Midbrain (tissue), 1 donor: ENCODE measurements around the gene GTPBP8.

Experiments used
- DNase-seq: peaks from one replicate; lab custom pipeline; 2025; lab: John Stamatoyannopoulos, UW

GTPBP8 gene

DNA sequence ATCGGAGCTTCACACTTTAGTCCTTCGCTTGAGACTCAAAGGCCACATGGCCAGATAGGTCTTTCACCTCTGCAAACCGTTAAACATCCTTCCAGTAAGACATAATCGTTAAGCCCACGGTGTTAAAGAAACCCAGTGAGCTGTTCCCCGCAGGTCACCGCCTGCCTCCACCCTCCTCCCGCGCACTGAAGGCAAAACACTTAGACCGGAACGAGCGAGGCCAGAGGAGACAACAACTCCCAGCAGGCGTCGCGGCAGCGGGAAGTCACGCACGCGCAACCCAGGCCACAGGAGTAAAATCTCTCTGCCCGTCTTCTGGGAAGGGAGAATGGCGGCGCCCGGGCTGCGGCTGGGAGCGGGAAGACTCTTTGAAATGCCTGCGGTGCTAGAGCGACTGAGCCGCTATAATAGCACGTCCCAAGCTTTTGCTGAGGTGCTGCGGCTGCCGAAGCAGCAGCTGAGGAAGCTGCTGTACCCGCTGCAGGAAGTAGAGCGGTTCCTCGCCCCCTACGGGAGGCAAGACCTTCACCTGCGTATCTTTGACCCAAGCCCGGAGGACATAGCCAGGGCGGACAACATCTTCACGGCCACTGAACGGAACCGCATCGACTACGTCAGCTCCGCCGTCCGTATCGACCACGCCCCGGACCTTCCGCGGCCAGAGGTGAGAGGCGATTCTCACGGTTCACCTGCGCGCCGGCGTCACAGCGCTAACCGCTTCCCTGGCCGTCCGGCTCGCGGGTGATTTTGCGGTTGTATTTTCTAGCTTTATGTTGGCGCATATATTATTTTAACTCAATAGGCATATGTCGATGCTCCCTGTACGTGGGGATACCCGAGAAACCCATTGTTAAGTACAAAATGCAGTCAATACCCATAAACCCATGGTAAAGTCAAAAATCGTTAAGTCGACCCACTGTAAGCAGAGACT, at the start of gene GTPBP8:
Gene GTPBP8 (plus strand): TSS at position 313 of the 931 bp plus-strand sequence. CDS start 16 bp downstream, at position 329.
- DNase-seq = peak; percentile 93

DNA sequence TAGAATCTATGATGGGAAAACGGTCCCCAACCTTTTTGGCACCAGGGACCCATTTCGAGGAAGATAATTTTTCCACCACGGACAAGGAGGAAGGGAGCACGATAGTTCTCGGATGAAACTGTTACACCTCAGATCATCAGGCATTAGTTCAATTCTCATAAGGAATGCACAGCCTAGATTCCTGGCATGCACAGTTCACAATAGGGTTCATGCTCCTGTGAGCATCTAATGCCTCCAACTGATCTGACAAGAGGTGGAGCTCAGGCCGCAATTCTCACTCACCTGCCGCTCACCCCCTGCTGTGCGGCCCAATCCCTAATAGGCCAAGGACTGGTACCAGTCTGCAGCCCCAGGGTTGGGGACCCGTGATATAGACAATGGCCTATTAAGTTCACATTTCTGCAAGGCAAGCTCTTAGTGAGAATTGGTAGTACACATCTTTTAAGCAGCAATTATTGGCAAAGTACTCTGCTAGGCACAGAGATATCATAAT, 42.4 kb upstream of the GTPBP8 start:
- DNase-seq = no peak

DNA sequence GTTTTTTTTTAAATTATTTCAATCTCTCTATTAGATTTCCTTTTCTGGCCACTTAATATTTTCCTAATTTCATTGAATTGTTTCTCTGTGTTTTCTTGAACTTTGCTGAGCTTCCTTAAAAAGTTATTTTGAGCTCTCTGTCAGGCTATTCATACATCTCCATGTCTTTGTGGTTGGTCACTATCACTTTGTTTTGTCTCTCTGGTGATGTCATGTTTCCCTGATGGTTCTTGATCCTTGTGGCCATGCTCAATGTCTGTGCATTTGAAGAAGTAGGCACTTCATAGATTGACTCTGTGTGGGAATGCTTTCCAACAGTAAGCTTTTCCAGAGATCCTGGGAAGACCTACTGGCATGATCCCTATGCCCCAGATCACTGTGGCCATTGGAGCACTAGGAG, 34.4 kb upstream of the GTPBP8 start:
- no peak for DNase-seq

DNA sequence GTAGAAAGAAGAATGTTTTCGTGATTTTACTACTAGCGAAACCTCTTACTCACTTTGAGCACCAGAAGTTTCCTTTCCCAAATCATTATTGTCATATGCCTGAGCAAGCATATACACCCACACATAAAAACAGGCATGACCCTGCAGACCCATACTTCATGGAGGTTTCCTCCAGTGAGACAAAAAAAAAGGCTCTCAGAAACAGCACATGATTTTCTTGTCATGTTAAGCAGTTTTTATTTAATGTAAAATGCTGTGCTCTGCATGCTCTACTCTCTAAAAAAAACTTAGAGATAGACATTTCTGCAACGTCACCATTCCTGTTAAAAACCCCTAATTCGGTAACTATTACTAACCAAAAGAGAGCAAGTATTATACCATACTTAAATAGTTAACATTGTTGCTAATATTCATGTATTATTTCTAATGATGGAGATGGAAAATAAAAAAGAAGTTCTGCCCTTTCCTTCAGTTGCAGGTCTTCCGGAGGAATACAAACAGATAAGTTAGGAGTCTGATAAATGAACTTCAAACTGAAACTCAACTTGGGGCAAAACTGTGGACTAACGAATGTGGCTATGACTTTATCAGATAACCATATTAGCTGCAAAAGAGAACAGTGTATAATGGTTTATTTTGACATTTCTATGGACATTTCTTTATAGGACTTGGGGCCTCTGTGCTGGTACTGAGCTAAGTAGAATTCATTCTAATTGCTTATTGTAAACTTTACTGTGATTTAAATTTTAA, 31.8 kb upstream of the GTPBP8 start:
- DNase-seq = no peak

DNA sequence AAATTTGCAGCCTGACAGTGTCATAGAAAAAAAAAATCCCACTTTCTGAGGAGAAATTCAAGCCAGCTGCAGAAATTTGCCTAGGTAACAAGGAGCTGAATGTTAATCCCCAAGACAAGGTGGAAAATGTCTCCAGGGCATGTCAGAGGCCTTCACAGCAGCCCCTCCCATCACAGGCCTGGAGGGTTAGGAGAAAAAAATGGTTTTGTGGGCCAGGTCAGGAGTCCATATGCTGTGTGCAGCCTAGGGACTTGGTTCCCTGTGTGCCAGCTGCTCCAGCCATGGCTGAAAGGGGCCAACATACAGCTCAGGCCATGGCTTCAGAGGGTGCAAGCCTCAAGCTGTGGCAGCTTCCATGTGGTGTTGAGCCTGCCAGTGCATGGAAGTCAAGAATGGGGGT, 27.1 kb upstream of the GTPBP8 start:
- no peak for DNase-seq

DNA sequence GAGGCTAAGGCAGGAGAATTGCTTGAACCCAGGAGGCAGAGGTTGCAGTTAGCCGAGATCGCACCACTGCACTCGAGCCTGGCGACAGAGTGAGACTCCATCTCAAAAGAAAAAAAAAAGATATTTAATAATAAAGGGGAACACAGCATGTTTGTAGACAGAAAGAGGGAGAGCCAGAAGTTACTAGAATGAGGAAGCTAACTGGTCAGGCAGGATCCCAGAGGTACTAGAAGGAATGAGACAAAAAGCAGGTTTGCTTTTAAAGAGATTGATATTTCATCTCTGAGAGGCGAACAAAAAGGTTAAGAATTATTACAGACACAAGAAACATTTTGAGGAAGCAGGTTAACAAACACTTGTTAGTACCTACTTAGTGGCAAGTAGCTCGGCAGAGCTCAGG, 25.1 kb upstream of the GTPBP8 start:
- no peak for DNase-seq

DNA sequence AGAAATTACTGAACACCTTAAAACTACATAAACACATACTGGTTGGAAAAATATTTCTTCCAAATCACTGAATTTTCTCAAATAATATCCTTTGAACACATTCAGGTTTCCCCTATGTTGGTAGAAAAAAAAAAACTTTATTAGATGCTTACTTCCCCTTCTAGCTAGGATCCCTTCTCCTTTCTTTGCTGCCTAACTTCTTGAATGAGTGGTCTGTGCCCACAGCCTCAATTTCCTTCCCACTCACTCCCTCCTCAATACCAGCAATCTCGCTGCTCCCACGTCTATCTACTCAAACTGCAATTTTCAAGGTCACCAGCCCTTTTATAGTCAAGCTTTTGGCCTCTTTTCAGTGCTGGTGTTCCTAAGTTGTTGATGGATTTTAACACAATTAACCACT, 24.2 kb upstream of the GTPBP8 start:
- no peak for DNase-seq

DNA sequence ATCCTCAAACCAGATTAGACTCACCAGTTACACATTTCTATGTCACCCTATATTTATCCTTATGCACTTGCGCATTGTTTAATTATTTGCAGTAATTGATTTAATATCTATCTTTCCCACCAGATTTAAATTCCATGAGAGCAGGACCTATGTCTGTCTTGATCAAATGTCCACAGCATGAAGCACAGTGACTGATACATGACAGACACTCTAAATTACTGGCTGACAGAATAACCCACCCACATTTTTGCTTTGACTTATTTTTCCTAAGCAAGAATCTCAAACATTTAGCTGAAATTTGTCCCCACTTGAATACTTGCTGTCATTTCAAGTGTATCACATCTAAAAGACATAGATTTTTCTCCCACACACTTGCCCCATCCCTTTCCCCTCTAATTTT, 23.4 kb upstream of the GTPBP8 start:
- no peak for DNase-seq

DNA sequence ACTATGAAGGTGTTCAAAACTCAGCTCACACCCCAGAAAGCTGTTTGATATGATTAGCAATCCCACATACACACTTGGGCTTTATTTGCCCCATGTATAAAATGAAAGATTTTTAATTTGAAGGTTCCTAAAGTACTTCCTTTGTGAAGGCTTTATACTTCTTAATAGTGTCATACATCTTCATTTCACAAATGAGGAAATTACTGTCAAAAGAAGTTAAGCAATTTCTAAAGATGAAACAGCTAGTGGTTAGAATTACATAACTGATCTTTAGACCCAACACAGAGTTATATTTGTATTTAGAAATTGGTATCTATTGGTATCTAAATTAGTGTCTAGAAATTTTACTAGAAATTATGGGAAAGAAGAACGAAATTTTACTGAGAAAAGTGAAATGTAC, 23.0 kb upstream of the GTPBP8 start:
- DNase-seq = no peak

DNA sequence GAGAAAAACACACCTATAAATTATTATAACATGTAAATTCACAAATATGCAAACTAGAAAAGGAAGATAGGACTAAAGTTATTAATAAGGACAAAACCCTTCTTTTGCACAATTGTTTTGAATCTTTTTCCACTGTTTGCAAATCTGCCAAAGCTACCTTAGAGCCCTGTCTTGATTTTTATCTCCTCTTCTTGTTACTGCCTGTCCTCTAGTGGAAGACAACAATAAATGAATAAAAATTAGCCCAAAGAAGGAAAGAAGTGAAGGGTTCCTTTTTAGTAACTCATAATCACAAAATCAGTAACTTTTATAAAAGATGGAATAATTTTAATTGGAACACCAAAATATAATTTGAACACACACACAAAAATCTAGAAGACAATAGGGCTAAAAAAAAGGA, 18.6 kb upstream of the GTPBP8 start:
- no peak for DNase-seq

DNA sequence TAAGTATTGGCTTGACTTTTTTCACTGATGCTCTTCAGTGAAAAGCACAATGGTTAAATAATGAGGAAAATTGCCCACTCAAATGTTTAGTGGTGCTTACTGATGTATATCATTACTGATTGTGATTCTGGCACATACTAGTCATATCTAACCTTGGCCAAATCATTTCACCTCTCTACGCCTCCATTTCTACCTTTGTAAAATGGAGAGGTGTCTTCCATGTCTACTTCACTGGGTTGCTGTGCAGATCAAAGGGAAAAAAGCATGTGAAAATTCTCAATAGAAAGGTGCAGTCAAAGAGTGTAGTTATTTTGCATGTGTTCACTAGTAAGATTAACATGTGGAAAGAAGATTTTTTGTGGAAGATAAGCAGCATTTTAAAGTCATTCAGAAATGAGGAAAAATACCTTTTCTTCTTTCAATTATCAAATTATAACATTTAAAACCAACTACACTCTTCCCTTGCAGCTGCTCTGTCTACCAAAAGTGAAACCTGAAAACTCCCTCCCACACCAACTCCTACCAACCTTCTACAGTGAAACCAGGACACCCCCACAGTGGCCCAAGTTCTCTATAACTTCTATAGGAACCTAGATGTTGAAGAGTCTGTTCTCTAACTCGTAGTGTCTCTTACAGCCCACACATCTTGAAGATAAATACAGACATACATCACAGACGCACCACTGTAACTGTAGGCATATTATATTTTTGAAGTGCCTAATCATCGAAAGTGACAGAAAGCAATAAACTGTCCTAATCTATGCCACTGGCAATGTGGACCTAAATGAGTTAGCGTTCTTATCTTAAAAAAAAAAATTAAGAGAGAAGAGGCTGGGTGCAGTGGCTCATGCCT, 17.2 kb upstream of the GTPBP8 start:
- DNase-seq = no peak

DNA sequence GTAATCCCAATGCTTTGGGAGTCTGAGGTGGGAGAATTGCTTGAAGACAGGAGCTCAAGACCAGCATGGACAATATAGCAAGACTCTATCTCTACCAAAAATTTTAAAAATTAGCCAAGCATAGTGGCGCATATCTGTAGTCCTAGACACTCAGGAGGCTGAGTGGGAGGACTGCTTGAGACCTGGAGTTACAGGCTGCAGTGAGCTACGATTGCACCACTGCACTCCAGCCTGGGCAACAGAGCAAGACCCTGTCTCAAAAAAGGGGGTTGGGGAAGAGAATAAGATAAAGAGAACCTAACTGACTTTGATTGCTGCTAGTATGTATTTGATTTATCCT, 16.6 kb upstream of the GTPBP8 start:
- DNase-seq = no peak

DNA sequence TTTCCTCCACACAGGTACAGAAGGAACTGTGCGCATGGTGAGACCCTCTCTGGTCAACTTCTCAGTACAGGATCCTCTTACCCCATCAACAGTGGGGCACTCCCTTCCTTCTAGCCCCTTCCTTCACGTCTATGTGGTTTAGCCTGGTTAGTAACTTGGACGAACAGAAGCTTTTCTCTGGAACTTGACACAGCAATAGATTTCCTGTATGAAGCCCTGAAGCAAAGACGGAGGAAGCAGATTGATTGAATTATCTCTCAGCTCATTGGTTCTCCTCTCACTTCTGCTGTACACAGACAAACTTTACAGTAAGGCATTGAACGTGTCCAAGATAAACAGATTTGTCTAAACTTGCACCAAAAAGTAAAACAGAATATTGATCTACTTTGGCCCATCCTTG, 15.9 kb upstream of the GTPBP8 start, which contains the start of gene CD200R1:
Gene CD200R1 (minus strand): TSS at position 210 of the 400 bp plus-strand sequence. CDS start 246 bp downstream, outside the sequence.
- no peak for DNase-seq

DNA sequence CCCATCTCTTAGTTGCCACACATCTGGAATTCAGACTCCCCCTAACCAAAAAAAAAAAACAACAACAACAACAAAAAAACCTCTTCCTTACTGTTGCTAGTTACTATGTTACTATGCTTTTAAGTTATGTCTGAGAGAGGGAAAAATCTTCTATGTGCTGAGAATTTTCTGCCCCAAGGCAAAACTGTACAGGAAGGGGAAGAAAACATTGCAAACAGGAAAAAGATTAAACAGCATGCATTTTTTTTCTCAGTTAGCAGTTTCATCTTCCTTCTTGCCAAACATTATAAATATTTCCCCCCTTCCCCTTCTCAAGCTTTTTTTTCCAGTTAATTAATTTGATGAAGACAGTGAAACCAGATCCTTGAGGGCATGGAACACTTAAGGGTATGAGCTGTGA, 14.8 kb upstream of the GTPBP8 start:
- DNase-seq = no peak

DNA sequence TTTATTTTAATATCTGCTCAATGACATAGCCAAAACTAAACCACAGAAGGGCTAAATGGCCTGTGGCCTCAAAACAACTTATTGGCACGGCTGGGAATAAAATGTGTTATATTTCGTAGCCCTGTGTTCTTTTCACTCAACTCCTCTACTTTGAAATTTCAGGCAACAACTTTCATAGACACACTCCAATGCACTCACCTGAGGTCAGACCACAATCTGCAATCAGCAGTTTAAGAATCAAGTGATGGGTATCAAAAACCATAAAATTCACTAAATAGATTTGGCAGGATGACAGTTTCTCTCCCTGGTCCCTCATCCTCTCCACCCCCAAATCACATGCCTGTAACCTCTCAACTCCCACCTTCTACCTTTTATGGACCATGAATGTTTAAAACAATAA, 13.8 kb upstream of the GTPBP8 start:
- no peak for DNase-seq

DNA sequence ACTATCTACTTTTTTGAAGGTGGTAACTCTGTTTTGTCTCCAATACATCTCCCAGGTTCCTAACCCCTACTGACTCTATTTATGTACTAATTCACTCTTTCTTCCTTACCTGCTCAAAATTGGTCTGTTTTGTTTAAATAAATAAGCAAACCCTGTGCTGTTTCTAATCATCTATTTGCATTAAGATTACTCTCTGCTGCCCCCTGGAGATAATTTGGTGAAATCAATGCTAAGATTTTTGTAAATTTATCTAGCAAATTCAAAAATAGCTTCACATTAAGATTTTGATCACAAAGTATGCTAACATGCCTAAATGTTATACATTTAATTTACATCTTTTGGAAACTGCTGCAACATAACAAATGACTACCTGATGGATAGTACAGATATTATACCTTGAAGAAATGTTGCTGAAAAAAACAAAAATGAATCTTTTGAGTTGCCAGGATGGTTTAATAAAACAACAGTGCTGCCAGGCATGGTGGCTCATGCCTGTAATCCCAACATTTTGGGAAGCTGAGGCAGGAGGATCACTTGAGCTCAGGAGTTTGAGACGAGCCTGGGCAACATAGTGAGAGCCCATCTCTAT, 11.4 kb upstream of the GTPBP8 start:
- peak; percentile 39 for DNase-seq

DNA sequence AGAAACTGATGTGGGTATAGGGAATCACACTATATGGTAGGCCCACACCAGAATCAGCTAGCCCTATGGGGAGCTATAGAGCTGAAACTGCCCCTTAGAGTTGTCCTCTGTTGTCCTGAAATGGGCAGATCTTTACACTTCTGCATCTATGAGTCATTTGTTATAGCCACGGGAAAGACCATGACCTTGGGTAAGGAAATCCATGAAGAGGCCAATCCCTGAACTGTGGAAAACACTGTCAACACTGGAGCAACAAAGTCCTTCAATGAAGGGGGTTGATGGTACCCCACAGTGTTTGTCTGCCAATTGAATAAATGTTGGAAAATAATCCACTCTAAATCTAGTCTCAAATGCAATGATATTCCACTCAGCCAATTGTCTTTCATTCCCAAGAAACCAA, 10.7 kb upstream of the GTPBP8 start:
- DNase-seq = no peak

DNA sequence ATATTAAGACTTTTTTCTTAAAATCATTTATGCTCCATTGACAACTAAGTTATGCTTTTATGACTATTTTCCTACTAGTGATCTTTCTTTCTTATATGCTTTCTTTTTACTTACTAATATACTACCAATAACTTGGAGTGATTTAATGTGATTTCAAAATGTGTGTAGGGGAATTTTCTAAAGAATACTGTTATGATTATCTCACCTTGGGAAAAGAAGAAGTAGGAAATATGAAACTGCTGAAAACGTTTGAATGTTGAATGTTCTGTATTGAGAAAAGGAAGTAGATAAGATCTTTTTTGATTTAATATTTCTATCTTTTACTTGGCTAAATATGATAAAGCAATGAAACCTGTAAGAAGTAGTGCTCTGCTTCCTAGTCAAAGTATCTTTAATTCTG, 8.1 kb upstream of the GTPBP8 start:
- no peak for DNase-seq

DNA sequence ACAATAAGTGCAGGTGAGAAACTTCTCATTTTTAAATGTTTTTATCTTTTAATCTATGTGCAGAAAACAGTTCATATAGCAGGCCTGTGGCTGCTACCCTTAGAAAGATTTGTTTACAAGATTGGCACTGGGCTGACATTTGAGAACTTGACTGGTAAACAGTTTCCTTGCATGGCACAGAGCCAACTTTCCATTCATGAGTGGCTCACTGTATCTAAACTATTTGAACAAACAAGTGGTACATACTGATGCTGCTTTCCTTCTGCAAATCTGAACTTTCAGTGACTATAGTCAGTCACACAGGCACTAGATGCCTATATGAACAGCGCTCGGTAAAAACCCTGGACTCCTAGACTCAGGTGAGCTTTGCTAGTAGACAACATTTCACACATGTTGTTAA, 6.3 kb upstream of the GTPBP8 start:
- DNase-seq = no peak

DNA sequence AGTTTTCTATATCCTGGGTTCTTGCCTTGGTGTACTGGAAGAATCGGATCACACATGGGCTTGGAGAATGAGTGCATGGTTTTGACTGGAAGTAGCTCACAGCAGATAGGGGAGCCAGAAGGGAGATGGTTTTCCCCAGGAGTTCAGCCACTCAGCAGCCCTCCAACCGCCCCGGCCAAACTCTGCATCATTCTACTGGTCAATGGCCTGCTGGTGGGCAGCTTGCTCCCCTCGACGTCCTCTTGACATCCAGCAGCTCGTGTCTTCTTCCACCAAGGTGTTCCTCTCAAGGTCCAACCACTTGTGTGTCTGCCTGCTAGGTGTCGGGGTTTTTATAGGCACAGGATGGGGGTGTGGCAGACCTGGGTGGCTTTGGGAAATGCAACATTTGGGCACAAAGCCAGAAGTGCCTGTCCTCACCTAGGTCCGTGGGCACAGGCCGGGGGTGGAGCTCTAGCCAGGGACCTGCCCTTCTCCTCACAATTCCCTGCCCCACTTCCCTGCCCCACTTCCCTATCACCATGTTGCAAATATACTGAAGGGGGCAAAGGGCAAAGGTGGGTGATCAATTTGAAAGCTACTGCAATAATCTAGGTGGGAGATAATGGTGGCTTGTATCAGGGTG, 3.0 kb upstream of the GTPBP8 start:
- DNase-seq = no peak

DNA sequence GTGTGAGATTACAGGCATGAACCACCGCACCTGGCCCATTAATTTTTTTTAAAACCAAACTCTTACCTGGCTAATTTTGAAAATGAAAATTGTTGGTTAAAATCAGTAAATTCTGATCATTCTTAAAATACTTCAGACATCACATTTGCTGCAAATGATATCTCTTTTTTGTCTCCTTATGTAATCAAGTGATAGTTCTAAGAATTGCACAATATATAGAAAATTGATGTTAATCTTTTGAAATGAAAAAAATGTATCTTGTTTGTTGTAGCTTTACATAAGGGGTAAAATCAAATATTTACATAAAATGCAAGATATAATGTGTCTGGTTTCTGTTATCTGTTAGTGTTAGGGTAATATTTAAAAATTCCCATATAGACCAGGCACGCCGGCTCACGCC, 5.0 kb downstream of the GTPBP8 start:
- no peak for DNase-seq
